Panc1 (cell line): ENCODE measurements around the gene EEF1A2. TPM values are rescaled to one million over a fixed set of nuclear protein-coding genes. Genes with fewer than 3 reads are reported as not detected.

Experiments
- ATAC-seq: fragments of 200-7000 bp; cut with Tn5 transposase; 2 replicates; pipeline ENCODE4 v1.9.1; 2020; ENCODE audit warnings: mild to moderate bottlenecking, moderate library complexity
- BruUV-seq: library from RNA; stranded (reverse); fragments of 400-500 nt; replicated peaks from 2 replicates; lab custom pipeline; 2021; lab: Mats Ljungman, UMichigan
- CTCF ChIA-PET: fragments of 300-600 bp; sonication (Branson Sonifier 250); formaldehyde crosslinking; loops from one replicate; lab custom pipeline; 2022; ENCODE audit warnings: antibody characterized with exemption; lab: Charles Lee
- POLR2A ChIA-PET: fragments of 300-600 bp; sonication (Branson Sonifier 250); formaldehyde crosslinking; loops from one replicate; lab custom pipeline; 2022; ENCODE audit warnings: antibody characterized with exemption; lab: Charles Lee
- DNase-seq: peaks from one replicate; pipeline ENCODE4 v3.0.0-alpha.2; 2010; ENCODE audit warnings: low read depth, low spot score
- H3K27ac ChIP-seq: 2 replicates; pipeline ENCODE4 v1.5.1; 2011; ENCODE audit warnings: mild to moderate bottlenecking, low read length, inconsistent platforms
- H3K27me3 ChIP-seq: fragments of 200-500 bp; sonication (Bioruptor generic); 2 replicates; pipeline ENCODE4 v1.6.0; 2014; ENCODE audit warnings: low read length, inconsistent platforms; ENCODE audit not compliant: control insufficient read depth, insufficient read depth
- H3K36me3 ChIP-seq: fragments of 200-500 bp; sonication (Bioruptor generic); 2 replicates; pipeline ENCODE4 v1.5.1; 2014; ENCODE audit warnings: inconsistent platforms, mild to moderate bottlenecking, low read length, moderate library complexity; ENCODE audit not compliant: control insufficient read depth, insufficient read depth
- H3K4me1 ChIP-seq: 2 replicates; pipeline ENCODE4 v1.5.1; 2011; ENCODE audit warnings: inconsistent platforms, mild to moderate bottlenecking, low read length, moderate library complexity; ENCODE audit not compliant: control insufficient read depth, insufficient read depth
- H3K4me3 ChIP-seq, 2 experiments: 2 replicates each; pipeline ENCODE4 v1.5.1; 2011 to 2012; ENCODE audit warnings: low read depth in 2 of 2, low read length in 2 of 2, mild to moderate bottlenecking in 2 of 2, inconsistent platforms in 1 of 2, moderate library complexity in 1 of 2
- H3K9me3 ChIP-seq: fragments of 200-500 bp; sonication (Bioruptor generic); 2 replicates; pipeline ENCODE4 v1.5.1; 2014; ENCODE audit warnings: low read depth, mild to moderate bottlenecking, inconsistent platforms, low read length, moderate library complexity; ENCODE audit not compliant: control insufficient read depth, insufficient read depth
- CTCF ChIP-seq: fragments of 450-650 bp; IDR thresholded peaks from 2 replicates; pipeline ENCODE4 v1.5.1; 2017; ENCODE audit warnings: mild to moderate bottlenecking
- POLR2AphosphoS5 ChIP-seq: IDR thresholded peaks from 2 replicates; pipeline ENCODE4 v1.6.1; 2012; ENCODE audit warnings: mild to moderate bottlenecking, low read depth, low read length, moderate library complexity
- REST ChIP-seq, 2 experiments: IDR thresholded peaks; 2 replicates each; pipeline ENCODE4 v1.6.1; 2011 to 2012; ENCODE audit warnings: low read depth in 2 of 2, control low read depth in 1 of 2, low read length in 1 of 2, mild to moderate bottlenecking in 1 of 2, moderate library complexity in 1 of 2; ENCODE audit not compliant: insufficient read depth in 1 of 2
- SIN3A ChIP-seq: IDR thresholded peaks from 2 replicates; pipeline ENCODE4 v1.6.1; 2012; ENCODE audit warnings: low read depth, mild to moderate bottlenecking, low read length, moderate library complexity, borderline replicate concordance; ENCODE audit not compliant: insufficient read depth
- TCF7L2 ChIP-seq: IDR thresholded peaks from 2 replicates; pipeline ENCODE4 v1.6.1; 2011; ENCODE audit warnings: mild to moderate bottlenecking, low read depth, low read length, inconsistent platforms
- in situ Hi-C: cut with HindIII; loops from 2 replicates; pipeline ENCODE4 v1.10.0; 2016; ENCODE audit warnings: low sequenced_read_pairs, low pct_unique_long_range_greater_than_20kb
- intact Hi-C: fragments of 100-400 bp; cut with micrococcal nuclease; formaldehyde crosslinking; loops from one replicate; pipeline ENCODE4 v1.10.0; 2022; ENCODE audit not compliant: unreplicated experiment
- total RNA-seq: library from RNA; stranded (reverse); gene quantifications from one replicate; pipeline ENCODE4 v1.2.1, GENCODE V29; 2021; ENCODE audit not compliant: unreplicated experiment

EEF1A2 gene
- total RNA-seq, 1 experiment from 2014 or later: 178 TPM

DNA sequence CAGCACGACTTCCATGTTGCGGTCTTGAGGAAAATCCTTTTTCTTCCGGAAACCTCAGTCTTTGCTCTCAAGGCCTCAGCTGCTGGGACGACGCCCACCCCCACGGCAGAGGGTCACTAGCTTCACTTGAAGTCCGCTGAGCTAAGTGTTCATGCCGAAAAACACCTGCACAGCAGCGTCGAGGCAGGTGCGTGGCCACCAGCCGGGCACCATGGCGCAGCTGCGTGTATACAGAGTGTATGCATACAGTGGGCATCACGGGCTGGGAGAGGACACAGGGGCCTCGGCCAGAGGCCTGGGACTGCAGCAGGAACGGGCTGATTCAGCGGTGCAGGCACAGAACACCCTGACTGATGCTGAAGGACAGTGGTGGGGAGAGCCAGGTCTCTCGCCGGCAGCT is 46.5 kb downstream of the EEF1A2 start:
- ChIA-PET CTCF (interaction anchor here (0.7 kb wide), 2 partner anchors 89 to 338 kb away, joined by 4 to 13 read pairs; no protein-coding TSS in a partner anchor), POLR2A (no interaction called here)
- in situ Hi-C loops (no loop called here), intact Hi-C loops (no loop called here)
- Histone ChIP-seq H3K4me3 (no peak overlapping the region), H3K9me3 (no peaks in the 10 kb centered on the region), H3K27me3 (no peaks in the 10 kb centered on the region), H3K36me3 (no peaks in the 10 kb centered on the region), H3K4me1 (peaks cover 24% of the 10 kb centered on the region), H3K27ac (no peak overlapping the region)
- DNase-seq: no peak
- no TSS peak for BruUV-seq
- TF ChIP-seq REST (IDR thresholded peaks at IDR 0.05; ENCODE audit: insufficient read depth in 1 of 2, low read depth in 2 of 2, low read length in 1 of 2) (no peak), TCF7L2 (no peak), SIN3A (no peak), CTCF (no peak), POLR2AphosphoS5 (no peak)
- ATAC-seq: no peak

- ChIA-PET CTCF (no interaction called here), POLR2A (no interaction called here)
- in situ Hi-C loops (no loop called here), intact Hi-C loops (no loop called here)
- no peak for TF ChIP-seq CTCF
- no peak for TF ChIP-seq REST (IDR thresholded peaks at IDR 0.05; ENCODE audit: insufficient read depth in 1 of 2, low read depth in 2 of 2, low read length in 1 of 2)
- no peak for TF ChIP-seq SIN3A
- no peak for TF ChIP-seq TCF7L2
- no peak for TF ChIP-seq POLR2AphosphoS5
- no peak for DNase-seq
- Histone ChIP-seq H3K27ac (no peak overlapping the region), H3K27me3 (no peaks in the 10 kb centered on the region), H3K9me3 (no peaks in the 10 kb centered on the region), H3K36me3 (no peaks in the 10 kb centered on the region), H3K4me3 (no peak overlapping the region), H3K4me1 (peaks cover 23% of the 10 kb centered on the region; the same call in 1 of the 2 replicates)
- BruUV-seq: no TSS peak
- no peak for ATAC-seq
These were observed 47.1 kb downstream of the EEF1A2 start for GRCh38 chr20:63451821-63452220.
